ENCODE results near the gene TRIM72. TPM values are rescaled to one million over a fixed set of nuclear protein-coding genes. Genes with fewer than 3 reads are reported as not detected.

The TRIM72 gene
- total RNA-seq, 6 experiments from 2014 or later = 0.05 TPM; not detected in 5

GRCh38 chr16:31204871-31205666 is 8.8 kb upstream of the TRIM72 start:
- peaks cover 32% of the 10 kb centered on the region for H3K27me3 Mint-ChIP-seq (ENCODE audit: insufficient read depth)
- H3K4me3 Mint-ChIP-seq = no peak overlapping the region
- no peaks in the 10 kb centered on the region for H3K36me3 Mint-ChIP-seq (ENCODE audit: low read depth)
- TF ChIP-seq, protein P1, sequence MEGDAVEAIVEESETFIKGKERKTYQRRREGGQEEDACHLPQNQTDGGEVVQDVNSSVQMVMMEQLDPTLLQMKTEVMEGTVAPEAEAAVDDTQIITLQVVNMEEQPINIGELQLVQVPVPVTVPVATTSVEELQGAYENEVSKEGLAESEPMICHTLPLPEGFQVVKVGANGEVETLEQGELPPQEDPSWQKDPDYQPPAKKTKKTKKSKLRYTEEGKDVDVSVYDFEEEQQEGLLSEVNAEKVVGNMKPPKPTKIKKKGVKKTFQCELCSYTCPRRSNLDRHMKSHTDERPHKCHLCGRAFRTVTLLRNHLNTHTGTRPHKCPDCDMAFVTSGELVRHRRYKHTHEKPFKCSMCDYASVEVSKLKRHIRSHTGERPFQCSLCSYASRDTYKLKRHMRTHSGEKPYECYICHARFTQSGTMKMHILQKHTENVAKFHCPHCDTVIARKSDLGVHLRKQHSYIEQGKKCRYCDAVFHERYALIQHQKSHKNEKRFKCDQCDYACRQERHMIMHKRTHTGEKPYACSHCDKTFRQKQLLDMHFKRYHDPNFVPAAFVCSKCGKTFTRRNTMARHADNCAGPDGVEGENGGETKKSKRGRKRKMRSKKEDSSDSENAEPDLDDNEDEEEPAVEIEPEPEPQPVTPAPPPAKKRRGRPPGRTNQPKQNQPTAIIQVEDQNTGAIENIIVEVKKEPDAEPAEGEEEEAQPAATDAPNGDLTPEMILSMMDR (IDR thresholded peaks at IDR 0.05) = no peak
- no peak for DNase-seq
- peaks cover 26% of the 10 kb centered on the region for H3K4me1 Mint-ChIP-seq (ENCODE audit: low read depth)
- H3K9me3 Mint-ChIP-seq = no peaks in the 10 kb centered on the region
- no peak overlapping the region for H3K27ac Mint-ChIP-seq

- Mint-ChIP-seq H3K9me3 (no peaks in the 10 kb centered on the region), H3K27me3 (ENCODE audit: insufficient read depth) (peaks cover 37% of the 10 kb centered on the region), H3K4me1 (ENCODE audit: low read depth) (peaks cover 12% of the 10 kb centered on the region), H3K4me3 (no peak overlapping the region), H3K36me3 (ENCODE audit: low read depth) (no peaks in the 10 kb centered on the region), H3K27ac (no peak overlapping the region)
- DNase-seq = no peak
- TF ChIP-seq, protein P1 (IDR thresholded peaks at IDR 0.05) = no peak
Measured at GRCh38 chr16:31206776-31207175, 7.1 kb upstream of the TRIM72 start.

- TF ChIP-seq, protein P1 (IDR thresholded peaks at IDR 0.05) = no peak
- no peaks in the 10 kb centered on the region for H3K9me3 Mint-ChIP-seq
- H3K4me3 Mint-ChIP-seq = no peak overlapping the region
- H3K27ac Mint-ChIP-seq = no peak overlapping the region
- DNase-seq = no peak
- H3K4me1 Mint-ChIP-seq (ENCODE audit: low read depth) = peaks cover 7% of the 10 kb centered on the region
- H3K27me3 Mint-ChIP-seq (ENCODE audit: insufficient read depth) = peaks cover 54% of the 10 kb centered on the region
- H3K36me3 Mint-ChIP-seq (ENCODE audit: low read depth) = no peaks in the 10 kb centered on the region
Measured at GRCh38 chr16:31213342-31213741, 577 bp upstream of the TRIM72 start.

DNA sequence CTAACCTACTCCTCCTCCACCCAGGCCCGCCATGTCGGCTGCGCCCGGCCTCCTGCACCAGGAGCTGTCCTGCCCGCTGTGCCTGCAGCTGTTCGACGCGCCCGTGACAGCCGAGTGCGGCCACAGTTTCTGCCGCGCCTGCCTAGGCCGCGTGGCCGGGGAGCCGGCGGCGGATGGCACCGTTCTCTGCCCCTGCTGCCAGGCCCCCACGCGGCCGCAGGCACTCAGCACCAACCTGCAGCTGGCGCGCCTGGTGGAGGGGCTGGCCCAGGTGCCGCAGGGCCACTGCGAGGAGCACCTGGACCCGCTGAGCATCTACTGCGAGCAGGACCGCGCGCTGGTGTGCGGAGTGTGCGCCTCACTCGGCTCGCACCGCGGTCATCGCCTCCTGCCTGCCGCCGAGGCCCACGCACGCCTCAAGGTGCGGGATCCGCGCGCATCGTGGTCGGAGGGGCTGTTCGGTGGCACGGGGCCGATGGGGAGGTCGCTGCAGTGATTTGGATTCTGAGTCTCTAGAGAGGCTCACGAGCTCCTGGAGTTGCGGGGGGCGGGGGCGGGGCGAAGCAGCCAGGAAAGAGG is 878 bp downstream of the TRIM72 start:
- H3K9me3 Mint-ChIP-seq = no peaks in the 10 kb centered on the region
- peaks cover 7% of the 10 kb centered on the region for H3K4me1 Mint-ChIP-seq (ENCODE audit: low read depth)
- no peak overlapping the region for H3K27ac Mint-ChIP-seq
- DNase-seq = no peak
- H3K36me3 Mint-ChIP-seq (ENCODE audit: low read depth) = no peaks in the 10 kb centered on the region
- TF ChIP-seq, protein P1 (IDR thresholded peaks at IDR 0.05) = no peak
- H3K4me3 Mint-ChIP-seq = peak overlapping the region; percentile 79
- peaks cover 54% of the 10 kb centered on the region for H3K27me3 Mint-ChIP-seq (ENCODE audit: insufficient read depth)

GRCh38 chr16:31215287-31216162 is 1.6 kb downstream of the TRIM72 start:
- H3K4me1 Mint-ChIP-seq (ENCODE audit: low read depth) = peaks cover 7% of the 10 kb centered on the region
- no peaks in the 10 kb centered on the region for H3K36me3 Mint-ChIP-seq (ENCODE audit: low read depth)
- peak; percentile 35 for DNase-seq
- TF ChIP-seq, protein P1 (IDR thresholded peaks at IDR 0.05) = no peak
- H3K9me3 Mint-ChIP-seq = no peaks in the 10 kb centered on the region
- peak overlapping the region; percentile 79 for H3K4me3 Mint-ChIP-seq
- H3K27me3 Mint-ChIP-seq (ENCODE audit: insufficient read depth) = peaks cover 52% of the 10 kb centered on the region
- no peak overlapping the region for H3K27ac Mint-ChIP-seq
